HG03565 (cell line): ENCODE measurements around the gene TAAR5.
"Not testable (repeated sequence)": the region's sequence is repeated elsewhere in the genome, so short reads cannot be mapped to it uniquely, and the experiment has no call there.

Source experiments
- ATAC-seq: cut with Tn5 transposase; IDR thresholded peaks from one replicate; pipeline ENCODE4 v1.9.1; 2021; ENCODE audit warnings: mild to moderate bottlenecking, moderate library complexity; ENCODE audit not compliant: unreplicated experiment

Gene TAAR5

DNA sequence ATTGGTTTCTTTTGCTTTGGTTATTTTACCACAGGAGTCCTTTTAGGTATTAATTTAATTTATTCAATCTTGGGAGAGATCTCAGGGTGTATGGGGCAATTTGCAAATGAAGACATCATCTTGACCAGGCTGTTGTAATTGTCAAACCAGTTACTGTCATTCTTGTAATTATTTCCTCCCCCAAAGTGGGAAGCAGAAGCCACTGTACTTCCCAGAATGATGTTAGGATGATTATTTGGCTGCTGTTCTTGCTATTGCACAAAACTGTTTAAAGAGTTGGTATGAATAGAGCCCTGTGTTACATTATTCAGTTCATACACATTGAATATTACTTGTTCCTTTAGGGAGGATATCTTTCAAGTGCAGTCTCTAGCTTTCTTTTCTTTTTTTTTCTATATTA lies 17.8 kb downstream of the TAAR5 start:
- no peak for ATAC-seq

- no peak for ATAC-seq
Observed at GRCh38 chr6:132570221-132570777, 19.2 kb downstream of the TAAR5 start, which contains the start of gene TAAR6. TAAR6 (plus strand) TSS chr6:132570322; CDS start chr6:132570322, 0 bp downstream.

GRCh38 chr6:132569170-132569569 lies 20.4 kb downstream of the TAAR5 start:
- no peak for ATAC-seq

- ATAC-seq = no peak
Observed at GRCh38 chr6:132568611-132569010, 20.9 kb downstream of the TAAR5 start.

GRCh38 chr6:132567566-132567965 lies 22.0 kb downstream of the TAAR5 start:
- no peak for ATAC-seq

GRCh38 chr6:132566404-132566803 lies 23.1 kb downstream of the TAAR5 start:
- no peak for ATAC-seq

DNA sequence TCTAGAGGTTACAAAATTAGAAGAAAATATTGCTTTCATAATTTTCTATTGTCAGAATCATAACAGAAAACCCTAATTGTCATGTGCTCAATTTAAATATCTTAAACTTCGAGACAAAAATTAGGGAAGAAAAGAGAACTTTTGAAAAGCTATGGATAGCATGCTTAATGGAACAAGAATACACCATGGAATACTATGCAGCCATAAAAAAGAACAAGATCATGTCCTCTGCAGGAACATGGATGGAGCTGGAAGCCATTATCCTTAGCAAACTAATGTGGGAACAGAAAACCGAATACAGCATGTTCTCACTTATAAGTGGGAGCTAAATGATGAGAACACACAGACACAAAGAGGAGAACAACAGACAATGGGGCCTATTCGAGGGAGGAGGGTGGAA lies 29.5 kb downstream of the TAAR5 start:
- not testable (repeated sequence) for ATAC-seq

- no peak for ATAC-seq
Observed at GRCh38 chr6:132552372-132552771, 37.2 kb downstream of the TAAR5 start, which contains the start of gene TAAR8. TAAR8 (plus strand) TSS chr6:132552672; CDS start chr6:132552693, 21 bp downstream.

GRCh38 chr6:132551214-132551613 lies 38.3 kb downstream of the TAAR5 start:
- ATAC-seq = no peak

DNA sequence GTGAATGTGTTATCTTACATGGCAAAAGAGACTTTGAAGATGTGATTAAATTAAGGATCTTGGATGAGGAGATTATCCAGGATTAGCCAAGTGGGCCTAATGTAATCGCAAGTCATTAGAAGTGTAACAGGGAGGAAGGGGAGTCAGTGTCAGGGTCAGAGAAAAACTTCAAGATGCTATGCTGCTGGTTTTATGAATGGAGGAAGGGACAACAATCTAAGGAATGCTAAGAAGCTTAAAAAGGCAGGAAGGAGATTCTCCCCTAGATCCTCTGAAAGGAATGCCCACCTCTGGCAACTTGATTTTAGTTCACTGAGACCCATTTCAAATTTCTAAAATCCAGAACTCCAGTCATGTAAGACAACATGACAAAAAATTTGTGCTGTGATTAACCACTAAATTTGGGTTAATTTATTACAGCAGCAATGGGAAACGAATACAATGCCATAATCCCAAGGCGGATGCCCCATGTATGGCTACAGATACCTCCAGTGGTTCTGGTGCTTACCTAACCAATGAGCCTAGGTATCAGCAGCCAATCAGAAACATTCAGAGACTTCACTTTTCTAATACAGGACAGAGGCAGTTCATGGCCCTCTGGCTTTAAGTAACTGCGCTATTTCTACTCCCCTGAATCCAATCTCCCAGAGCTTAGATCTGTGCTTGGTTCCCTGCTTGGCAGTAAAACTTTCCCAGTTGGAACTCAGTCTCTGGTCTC lies 40.6 kb downstream of the TAAR5 start:
- no peak for ATAC-seq

- no peak for ATAC-seq
Observed at GRCh38 chr6:132544826-132545225, 44.7 kb downstream of the TAAR5 start.
